ENCODE data around the gene NKPD1.

The NKPD1 gene

GRCh38 chr19:45166723-45167252, 6.0 kb upstream of the NKPD1 start:
- TF ChIP-seq GATA3 (IDR thresholded peaks at IDR 0.05; ENCODE audit: low read depth, low read length): no peak
- TF ChIP-seq GATA2 (IDR thresholded peaks at IDR 0.05; ENCODE audit: low read depth, low read length): no peak

GRCh38 chr19:45164577-45165335, 4.0 kb upstream of the NKPD1 start:
- no peak for TF ChIP-seq GATA2 (IDR thresholded peaks at IDR 0.05; ENCODE audit: low read depth, low read length)
- TF ChIP-seq GATA3 (IDR thresholded peaks at IDR 0.05; ENCODE audit: low read depth, low read length): no peak

- TF ChIP-seq GATA3 (IDR thresholded peaks at IDR 0.05; ENCODE audit: low read depth, low read length): no peak
- TF ChIP-seq GATA2 (IDR thresholded peaks at IDR 0.05; ENCODE audit: low read depth, low read length): no peak
These were observed 3.1 kb upstream of the NKPD1 start for GRCh38 chr19:45163751-45164460.

GRCh38 chr19:45163156-45163555, 2.4 kb upstream of the NKPD1 start:
- TF ChIP-seq GATA2 (IDR thresholded peaks at IDR 0.05; ENCODE audit: low read depth, low read length) (no peak), GATA3 (IDR thresholded peaks at IDR 0.05; ENCODE audit: low read depth, low read length) (no peak)

GRCh38 chr19:45162608-45163143, 1.9 kb upstream of the NKPD1 start:
- TF ChIP-seq GATA3 (IDR thresholded peaks at IDR 0.05; ENCODE audit: low read depth, low read length): no peak
- no peak for TF ChIP-seq GATA2 (IDR thresholded peaks at IDR 0.05; ENCODE audit: low read depth, low read length)

GRCh38 chr19:45161738-45162607, 1.2 kb upstream of the NKPD1 start:
- TF ChIP-seq GATA2 (IDR thresholded peaks at IDR 0.05; ENCODE audit: low read depth, low read length): no peak
- TF ChIP-seq GATA3 (IDR thresholded peaks at IDR 0.05; ENCODE audit: low read depth, low read length): no peak

- TF ChIP-seq GATA2 (IDR thresholded peaks at IDR 0.05; ENCODE audit: low read depth, low read length): no peak
These were observed 834 bp downstream of the NKPD1 start for GRCh38 chr19:45159971-45160324.

GRCh38 chr19:45159210-45159970, 1.4 kb downstream of the NKPD1 start:
- no peak for TF ChIP-seq GATA2 (IDR thresholded peaks at IDR 0.05; ENCODE audit: low read depth, low read length)
- TF ChIP-seq GATA3 (IDR thresholded peaks at IDR 0.05; ENCODE audit: low read depth, low read length): no peak

GRCh38 chr19:45158503-45159209, 2.1 kb downstream of the NKPD1 start:
- TF ChIP-seq GATA3 (IDR thresholded peaks at IDR 0.05; ENCODE audit: low read depth, low read length) (no peak), GATA2 (IDR thresholded peaks at IDR 0.05; ENCODE audit: low read depth, low read length) (no peak)

GRCh38 chr19:45156751-45157150, 4.0 kb downstream of the NKPD1 start:
- TF ChIP-seq GATA3 (IDR thresholded peaks at IDR 0.05; ENCODE audit: low read depth, low read length) (no peak), GATA2 (IDR thresholded peaks at IDR 0.05; ENCODE audit: low read depth, low read length) (no peak)

GRCh38 chr19:45156011-45156630, 4.7 kb downstream of the NKPD1 start:
- TF ChIP-seq GATA2 (IDR thresholded peaks at IDR 0.05; ENCODE audit: low read depth, low read length) (no peak), GATA3 (IDR thresholded peaks at IDR 0.05; ENCODE audit: low read depth, low read length) (no peak)

- TF ChIP-seq GATA2 (IDR thresholded peaks at IDR 0.05; ENCODE audit: low read depth, low read length) (no peak), GATA3 (IDR thresholded peaks at IDR 0.05; ENCODE audit: low read depth, low read length) (no peak)
These were observed 6.5 kb downstream of the NKPD1 start for GRCh38 chr19:45154064-45154827.
